Neural progenitor cell (in vitro differentiated cells): Measurements from ENCODE around the gene NPTXR.

Source experiments
- EZH2 ChIP-seq: fragments of 200-600 bp; sonication (generic); IDR thresholded peaks from 2 replicates; pipeline ENCODE4 v1.6.1; 2017; ENCODE audit warnings: antibody characterized with exemption, mild to moderate bottlenecking, moderate library complexity
- EZH2phosphoT487 ChIP-seq: fragments of 200-600 bp; sonication (generic); IDR thresholded peaks from 2 replicates; pipeline ENCODE4 v1.6.1; 2017; ENCODE audit warnings: antibody characterized with exemption
- TF ChIP-seq, protein P1 (sequence below): fragments of 200-600 bp; sonication (generic); IDR thresholded peaks from 2 replicates; pipeline ENCODE4 v1.5.1; 2017; ENCODE audit warnings: antibody characterized with exemption, mild to moderate bottlenecking

DNA sequence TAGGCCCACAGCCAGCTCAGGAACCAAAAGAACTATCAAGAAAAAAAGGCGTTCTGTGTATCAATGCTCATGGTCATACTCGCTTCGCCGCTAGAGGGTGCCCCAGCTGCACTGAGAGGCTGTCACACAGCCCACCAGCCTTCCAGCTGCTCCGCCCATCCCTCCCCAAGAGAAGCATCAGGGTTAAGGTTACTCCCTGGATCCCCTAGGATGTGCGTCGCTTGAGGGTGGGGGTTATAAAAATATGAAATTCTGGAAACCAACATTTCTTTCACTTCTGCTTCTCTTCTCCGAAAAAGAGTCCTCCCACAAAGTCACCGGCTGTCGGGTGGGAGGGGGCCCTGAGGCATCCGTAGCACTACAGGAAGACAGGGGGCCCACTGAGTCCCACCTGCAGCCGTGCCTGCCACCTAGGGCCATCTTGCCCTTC is 26.5 kb upstream of the NPTXR start:
- TF ChIP-seq, protein P1, sequence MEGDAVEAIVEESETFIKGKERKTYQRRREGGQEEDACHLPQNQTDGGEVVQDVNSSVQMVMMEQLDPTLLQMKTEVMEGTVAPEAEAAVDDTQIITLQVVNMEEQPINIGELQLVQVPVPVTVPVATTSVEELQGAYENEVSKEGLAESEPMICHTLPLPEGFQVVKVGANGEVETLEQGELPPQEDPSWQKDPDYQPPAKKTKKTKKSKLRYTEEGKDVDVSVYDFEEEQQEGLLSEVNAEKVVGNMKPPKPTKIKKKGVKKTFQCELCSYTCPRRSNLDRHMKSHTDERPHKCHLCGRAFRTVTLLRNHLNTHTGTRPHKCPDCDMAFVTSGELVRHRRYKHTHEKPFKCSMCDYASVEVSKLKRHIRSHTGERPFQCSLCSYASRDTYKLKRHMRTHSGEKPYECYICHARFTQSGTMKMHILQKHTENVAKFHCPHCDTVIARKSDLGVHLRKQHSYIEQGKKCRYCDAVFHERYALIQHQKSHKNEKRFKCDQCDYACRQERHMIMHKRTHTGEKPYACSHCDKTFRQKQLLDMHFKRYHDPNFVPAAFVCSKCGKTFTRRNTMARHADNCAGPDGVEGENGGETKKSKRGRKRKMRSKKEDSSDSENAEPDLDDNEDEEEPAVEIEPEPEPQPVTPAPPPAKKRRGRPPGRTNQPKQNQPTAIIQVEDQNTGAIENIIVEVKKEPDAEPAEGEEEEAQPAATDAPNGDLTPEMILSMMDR = peak; percentile 95
- no peak for TF ChIP-seq EZH2
- no peak for TF ChIP-seq EZH2phosphoT487
